Measurements from ENCODE around the gene PHACTR3.

Gene PHACTR3

GRCh38 chr20:59752704-59753460 is 148.5 kb downstream of the PHACTR3 start:
- no peak for TF ChIP-seq ZNF274 (IDR thresholded peaks at IDR 0.05; ENCODE audit: low read depth, low read length)

GRCh38 chr20:59753836-59754235 is 149.5 kb downstream of the PHACTR3 start:
- no peak for TF ChIP-seq ZNF274 (IDR thresholded peaks at IDR 0.05; ENCODE audit: low read depth, low read length)
- H3K4me3 ChIP-seq (ENCODE audit: low read length), result no peak overlapping the region

More at GRCh38 chr20:59752704-59753460, 148.5 kb downstream of the PHACTR3 start:
- peak overlapping the region; percentile 41; the same call in 1 of the 2 replicates for H3K4me3 ChIP-seq (ENCODE audit: low read length)

- TF ChIP-seq ZNF274 (IDR thresholded peaks at IDR 0.05; ENCODE audit: low read depth, low read length), result no peak
- H3K4me3 ChIP-seq (ENCODE audit: low read length), result no peak overlapping the region
Measured at GRCh38 chr20:59754551-59754950, 150.2 kb downstream of the PHACTR3 start.

GRCh38 chr20:59756241-59756640 is 151.9 kb downstream of the PHACTR3 start:
- no peak overlapping the region for H3K4me3 ChIP-seq (ENCODE audit: low read length)
- no peak for TF ChIP-seq ZNF274 (IDR thresholded peaks at IDR 0.05; ENCODE audit: low read depth, low read length)

- no peak for TF ChIP-seq ZNF274 (IDR thresholded peaks at IDR 0.05; ENCODE audit: low read depth, low read length)
- no peak overlapping the region for H3K4me3 ChIP-seq (ENCODE audit: low read length)
Measured at GRCh38 chr20:59764037-59764436, 159.7 kb downstream of the PHACTR3 start.

GRCh38 chr20:59765599-59766177 is 161.3 kb downstream of the PHACTR3 start:
- H3K4me3 ChIP-seq (ENCODE audit: low read length), result no peak overlapping the region
- TF ChIP-seq ZNF274 (IDR thresholded peaks at IDR 0.05; ENCODE audit: low read depth, low read length), result no peak

GRCh38 chr20:59767656-59768055 is 163.3 kb downstream of the PHACTR3 start:
- TF ChIP-seq ZNF274 (IDR thresholded peaks at IDR 0.05; ENCODE audit: low read depth, low read length), result no peak
- no peak overlapping the region for H3K4me3 ChIP-seq (ENCODE audit: low read length)

- no peak for TF ChIP-seq ZNF274 (IDR thresholded peaks at IDR 0.05; ENCODE audit: low read depth, low read length)
- H3K4me3 ChIP-seq (ENCODE audit: low read length), result no peak overlapping the region
Measured at GRCh38 chr20:59770270-59770669, 165.9 kb downstream of the PHACTR3 start.

- TF ChIP-seq ZNF274 (IDR thresholded peaks at IDR 0.05; ENCODE audit: low read depth, low read length), result no peak
- H3K4me3 ChIP-seq (ENCODE audit: low read length), result no peak overlapping the region
Measured at GRCh38 chr20:59770851-59771250, 166.5 kb downstream of the PHACTR3 start.

GRCh38 chr20:59771506-59772372 is 167.4 kb downstream of the PHACTR3 start:
- TF ChIP-seq ZNF274 (IDR thresholded peaks at IDR 0.05; ENCODE audit: low read depth, low read length), result no peak

GRCh38 chr20:59772373-59772705 is 168.0 kb downstream of the PHACTR3 start:
- TF ChIP-seq ZNF274 (IDR thresholded peaks at IDR 0.05; ENCODE audit: low read depth, low read length), result no peak
- H3K4me3 ChIP-seq (ENCODE audit: low read length), result no peak overlapping the region

More at GRCh38 chr20:59771506-59772372, 167.4 kb downstream of the PHACTR3 start:
- no peak overlapping the region for H3K4me3 ChIP-seq (ENCODE audit: low read length)

GRCh38 chr20:59772931-59773913 is 168.9 kb downstream of the PHACTR3 start:
- no peak for TF ChIP-seq ZNF274 (IDR thresholded peaks at IDR 0.05; ENCODE audit: low read depth, low read length)
- H3K4me3 ChIP-seq (ENCODE audit: low read length), result no peak overlapping the region

- TF ChIP-seq ZNF274 (IDR thresholded peaks at IDR 0.05; ENCODE audit: low read depth, low read length), result no peak
- no peak overlapping the region for H3K4me3 ChIP-seq (ENCODE audit: low read length)
Measured at GRCh38 chr20:59774204-59774641, 169.9 kb downstream of the PHACTR3 start.

Measured in GM08714 (cell line).